Spinal cord (tissue), 10 donors: Measurements from ENCODE around the gene PIGA. TPM values are rescaled to one million over a fixed set of nuclear protein-coding genes. Genes with fewer than 3 reads are reported as not detected.

Source experiments
- DNase-seq, 6 donors: peaks; one replicate each; pipeline versions ENCODE4 v3.0.0 to v3.0.0-alpha.2; 2013 to 2015; ENCODE audit warnings: low spot score in 6 of 6, low read depth in 4 of 6
- H3K27ac ChIP-seq: one replicate; pipeline ENCODE4 v1.5.1; 2013; ENCODE audit warnings: low read depth, low read length, control low read depth
- H3K27me3 ChIP-seq: one replicate; pipeline ENCODE4 v1.6.1; 2013; ENCODE audit warnings: low read length; ENCODE audit not compliant: control insufficient read depth, insufficient read depth
- H3K36me3 ChIP-seq: one replicate; pipeline ENCODE4 v1.6.1; 2013; ENCODE audit warnings: low read length; ENCODE audit not compliant: control insufficient read depth, insufficient read depth
- H3K4me1 ChIP-seq: one replicate; pipeline ENCODE4 v1.6.1; 2013; ENCODE audit warnings: low read length; ENCODE audit not compliant: control insufficient read depth, insufficient read depth
- H3K4me3 ChIP-seq: one replicate; pipeline ENCODE4 v1.5.1; 2013; ENCODE audit warnings: low read depth, low read length, control low read depth
- H3K9me3 ChIP-seq: one replicate; pipeline ENCODE4 v1.6.1; 2013; ENCODE audit warnings: low read length; ENCODE audit not compliant: control insufficient read depth, insufficient read depth
- WGBS: methylation state at CpG from one replicate; pipeline ENCODE4 v1.1.5; 2013; ENCODE audit warnings: missing lambda C conversion rate; ENCODE audit not compliant: insufficient coverage; 5-methylcytosine and 5-hydroxymethylcytosine counted together
- polyA plus RNA-seq, 2 donors: library from polyadenylated mRNA; unstranded; fragments of 120-200 nt; gene quantifications; one replicate each; pipeline ENCODE4 v1.2.1, GENCODE V29; 2013; ENCODE audit not compliant: insufficient read length in 2 of 2
- total RNA-seq, 2 donors: library from RNA; depleted of rRNA in 1 of 2; stranded (reverse); fragments of 120-200 nt in 1 of 2; fragments of >200 nt in 1 of 2; gene quantifications; one replicate each; pipeline versions ENCODE4 v1.2.3 to v1.2.4, GENCODE V29; 2013 to 2014
- donor health status: healthy.

PIGA gene
- total and polyA plus RNA-seq, 4 donors = 10.8 to 18.9 (median 11.8) TPM

- 57% methylated on average over 9 of the region's 15 CpGs for whole genome bisulfite sequencing
These were observed 65.5 kb downstream of the PIGA start, which contains the start of gene ASB9 for GRCh38 chrX:15269618-15270521. Gene ASB9, minus strand, starts transcription at chrX:15270083. Its CDS starts 209 bp downstream, at chrX:15269874.

More at GRCh38 chrX:15269618-15270521, 65.5 kb downstream of the PIGA start, which contains the start of gene ASB9:
- Histone ChIP-seq H3K4me1 (no peaks in the 10 kb centered on the region), H3K27ac (no peak within 1 kb of the TSS), H3K4me3 (no peak within 1 kb of the TSS), H3K36me3 (no peaks in the 10 kb centered on the region), H3K9me3 (no peaks in the 10 kb centered on the region), H3K27me3 (peaks cover 6% of the 10 kb centered on the region)
- peak in 2 of 6 donors; percentile 24 to 25 for DNase-seq

Other genes starting within 250 kb of the PIGA start
- 1 to 10 TPM; 1.9 to 7.9 TPM for gene ASB9, start 65.4 kb downstream of the PIGA start, total RNA-seq
- gene ASB9, start 65.4 kb downstream of the PIGA start, polyA plus RNA-seq = 1 to 10 TPM; 1.4 to 2.9 TPM
- under 1 TPM; 0.06 to 0.10 TPM for gene ASB11, start 19.9 kb downstream of the PIGA start, total RNA-seq
- not detected for gene ASB11, start 19.9 kb downstream of the PIGA start, polyA plus RNA-seq
- gene VEGFD, start 48.9 kb upstream of the PIGA start, total RNA-seq = 1 to 10 TPM in 1 of 2 donors, under 1 TPM in 1; 0.40 to 3.2 TPM
- gene VEGFD, start 48.9 kb upstream of the PIGA start, polyA plus RNA-seq = under 1 TPM; 0.33 to 0.43 TPM
- 1 to 10 TPM; 6.7 to 9.9 TPM for gene PIR, start 157.8 kb upstream of the PIGA start, total RNA-seq
- gene PIR, start 157.8 kb upstream of the PIGA start, polyA plus RNA-seq = 1 to 10 TPM; 5.3 to 8.5 TPM
- 1 to 10 TPM; 1.4 to 2.9 TPM for gene BMX, start 165.3 kb upstream of the PIGA start, total RNA-seq
- gene BMX, start 165.3 kb upstream of the PIGA start, polyA plus RNA-seq = under 1 TPM; 0.32 to 0.35 TPM